Activated naive CD4-positive, alpha-beta T cell treated with anti-CD3 and anti-CD28 coated beads, Interleukin-2, amount 50 U/mL, for 16 hours (primary cell): Measurements from ENCODE around the gene GPR55.

Experiments
- DNase-seq: peaks from one replicate; pipeline ENCODE4 v3.0.0-alpha.2; 2020

Gene GPR55

DNA sequence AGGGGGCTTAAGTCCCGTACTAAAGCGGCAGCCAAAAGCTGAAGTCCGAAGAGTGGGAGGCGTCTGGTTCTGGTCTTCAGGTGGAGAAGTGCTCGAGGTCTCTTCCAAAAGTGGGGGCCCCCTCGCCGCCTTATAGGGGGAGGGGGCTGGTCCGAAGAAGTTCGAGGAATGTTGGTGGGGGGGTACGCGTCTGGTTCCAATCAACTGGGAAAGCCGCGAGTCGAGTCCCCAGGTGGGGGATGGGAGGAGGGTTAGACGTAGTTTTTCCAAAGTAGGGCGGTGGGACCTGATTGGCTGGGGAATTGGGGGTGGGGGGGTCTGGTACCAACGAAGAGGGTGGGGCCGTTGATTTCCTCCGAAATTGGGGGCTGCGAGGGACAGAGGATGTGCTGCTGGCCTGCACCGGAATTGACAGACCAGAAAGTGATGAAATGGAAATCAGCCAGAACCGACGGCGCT, 59.7 kb downstream of the GPR55 start:
- no peak for DNase-seq

DNA sequence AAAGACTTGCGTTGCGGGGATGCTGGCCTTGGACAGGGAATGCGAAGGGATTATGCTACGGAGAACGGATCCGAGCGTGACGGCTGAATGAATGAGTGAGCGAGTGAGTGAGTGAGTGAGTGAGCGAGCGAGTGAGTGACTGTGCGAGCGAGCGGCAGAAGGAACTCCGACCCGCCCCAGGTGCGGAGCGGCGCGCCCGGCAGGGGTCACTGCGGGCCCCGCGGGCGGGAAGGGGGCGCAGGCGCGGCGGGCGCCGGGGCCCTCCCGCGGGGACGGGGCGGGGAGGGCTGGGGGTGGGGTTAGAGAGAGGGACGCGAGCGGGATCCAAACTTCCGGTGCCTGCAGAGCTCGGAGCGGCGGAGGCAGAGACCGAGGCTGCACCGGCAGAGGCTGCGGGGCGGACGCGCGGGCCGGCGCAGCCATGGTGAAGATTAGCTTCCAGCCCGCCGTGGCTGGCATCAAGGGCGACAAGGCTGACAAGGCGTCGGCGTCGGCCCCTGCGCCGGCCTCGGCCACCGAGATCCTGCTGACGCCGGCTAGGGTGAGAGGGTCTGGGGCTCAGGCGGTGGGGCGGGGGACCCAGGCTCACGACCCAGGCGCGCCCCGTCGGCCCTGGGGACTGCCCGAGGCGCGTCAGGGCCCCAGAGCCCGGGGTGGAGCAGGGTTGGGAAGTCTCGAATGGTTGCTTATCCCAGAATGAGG, 60.3 kb downstream of the GPR55 start, which contains the start of gene ITM2C:
Gene ITM2C, plus strand, starts transcription at position 338 of the 702 bp plus-strand sequence. Its CDS starts 84 bp downstream, at position 422.
- DNase-seq = peak; percentile 78

DNA sequence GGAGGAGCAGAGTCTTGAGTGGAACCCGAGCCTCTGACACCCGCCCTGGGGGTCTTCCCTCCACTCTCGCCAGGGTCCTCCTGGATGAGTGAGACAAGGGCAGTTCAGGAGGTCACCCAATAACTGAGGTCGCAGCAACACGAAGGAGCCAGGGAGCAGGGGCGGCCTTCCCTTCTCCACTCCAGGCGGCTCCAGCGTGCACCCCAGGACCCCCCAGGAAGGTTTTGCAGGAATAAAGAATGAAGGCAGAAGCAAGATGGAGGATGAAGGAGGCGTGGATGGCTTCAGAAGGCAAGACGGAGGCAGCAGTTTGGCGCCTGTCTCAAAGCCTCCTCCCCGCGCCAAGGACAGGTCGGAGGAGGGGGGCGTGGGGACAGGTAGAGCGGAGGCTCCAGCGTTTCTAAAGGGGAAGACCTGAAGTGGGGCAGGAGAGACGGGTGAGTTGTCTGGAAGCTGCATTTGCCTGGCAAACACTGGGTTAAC, 60.9 kb downstream of the GPR55 start:
- DNase-seq = no peak

DNA sequence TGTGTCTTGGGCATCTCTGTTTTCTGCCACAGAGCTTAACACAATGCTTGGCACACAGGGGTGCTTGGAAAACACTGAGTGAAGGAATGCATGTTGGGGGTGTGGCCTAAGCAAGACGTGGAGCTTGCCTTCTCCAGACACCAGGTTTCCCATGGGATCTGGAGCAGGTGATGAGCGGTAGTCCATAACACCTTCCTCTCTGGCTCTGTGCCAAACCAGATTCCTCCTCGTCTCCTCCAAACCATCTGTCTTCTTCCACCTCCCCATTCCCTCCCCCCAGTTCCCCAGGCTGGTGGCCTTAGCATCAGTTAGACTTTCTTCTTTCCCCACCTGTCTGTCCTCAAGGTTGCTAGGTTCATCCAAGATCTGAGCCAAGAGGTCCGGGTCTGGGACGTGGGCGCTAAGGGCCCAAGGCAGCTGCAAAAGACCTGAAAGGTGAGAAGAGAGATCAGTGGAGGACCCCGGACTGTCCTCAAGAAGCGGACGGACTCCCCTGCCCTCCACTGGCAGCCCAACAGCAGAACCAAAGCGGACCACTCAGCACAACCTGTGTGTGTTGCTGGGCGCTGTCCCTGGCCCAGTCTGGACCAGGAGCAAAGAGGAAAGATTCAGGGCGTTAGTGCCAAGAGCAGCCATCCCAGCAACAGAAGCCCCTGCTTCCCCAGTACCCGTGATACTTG, 61.5 kb downstream of the GPR55 start:
- no peak for DNase-seq

DNA sequence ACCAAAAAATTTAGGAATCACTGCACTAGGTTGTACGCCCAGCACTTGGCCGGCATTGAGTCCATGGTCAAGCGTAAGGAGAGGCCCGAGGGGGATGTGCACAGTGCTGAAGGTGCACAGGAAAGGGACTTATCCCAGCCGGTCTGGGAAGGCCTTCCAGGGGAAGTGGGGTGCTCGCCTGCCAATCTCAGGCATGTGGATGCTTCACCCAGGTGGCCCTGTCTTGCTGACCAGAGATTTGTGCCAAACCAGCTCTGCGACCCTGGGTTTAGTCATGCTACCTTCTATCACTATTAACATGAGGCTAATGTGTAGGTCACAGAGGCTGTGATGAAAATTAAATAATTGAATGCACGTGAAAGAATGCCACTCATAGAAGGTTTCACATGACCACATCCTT, 62.0 kb downstream of the GPR55 start:
- no peak for DNase-seq

DNA sequence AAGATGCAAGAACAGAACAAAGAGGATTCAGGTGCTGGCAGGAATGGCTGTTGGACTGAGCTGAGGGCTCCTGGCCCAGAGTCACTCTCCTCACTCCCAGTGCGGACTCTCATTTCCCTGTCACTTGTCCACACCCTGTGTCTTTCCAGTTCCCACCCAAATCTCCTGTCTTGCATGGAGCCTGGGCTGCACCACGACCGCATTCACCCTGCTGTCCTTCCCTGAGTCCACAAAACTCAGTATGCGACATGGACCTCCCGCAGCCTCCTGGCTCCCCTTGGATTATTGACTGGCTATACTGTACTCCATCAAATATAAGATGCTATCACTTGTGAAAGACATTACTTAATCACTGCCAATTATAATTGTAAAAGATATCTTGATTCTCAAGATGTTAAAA, 62.8 kb downstream of the GPR55 start:
- DNase-seq = no peak

DNA sequence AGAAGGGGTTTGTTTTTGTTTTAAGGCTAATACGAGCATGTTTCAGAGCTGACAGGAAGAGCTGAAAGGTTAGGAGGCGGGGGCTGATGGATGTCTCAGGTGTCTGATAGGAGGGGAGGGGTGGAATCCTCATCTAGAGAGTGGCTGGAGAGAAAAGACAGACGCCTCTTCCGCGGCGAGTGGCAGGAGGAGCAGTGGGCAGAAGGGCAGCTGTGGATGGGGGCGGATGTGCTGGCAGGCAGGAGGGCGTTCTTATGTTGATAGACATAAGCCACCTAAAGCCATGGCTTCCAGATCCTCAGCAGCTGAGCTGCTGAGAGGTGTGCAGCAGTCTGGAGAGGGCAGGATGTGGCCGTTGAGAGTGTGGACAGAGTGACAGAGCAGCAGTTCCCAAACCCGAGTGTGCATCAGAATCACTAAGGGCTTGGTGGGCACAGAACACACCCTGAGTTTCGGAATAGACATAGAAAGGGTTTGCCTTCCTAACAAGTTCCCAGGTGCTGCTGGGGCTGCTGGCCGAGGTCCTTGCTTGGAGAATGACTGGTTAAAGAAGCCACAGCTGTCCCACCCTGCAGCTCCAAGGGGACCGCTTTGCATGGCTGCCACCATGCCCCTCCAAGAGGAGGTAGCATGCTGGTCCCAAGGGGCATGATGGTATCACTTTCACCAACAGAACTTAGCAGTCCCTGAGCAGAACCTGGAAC, 63.3 kb downstream of the GPR55 start:
- no peak for DNase-seq
